Adipose tissue (tissue), 3 donors: ENCODE measurements around the gene ELMOD3. TPM values are rescaled to one million over a fixed set of nuclear protein-coding genes. Genes with fewer than 3 reads are reported as not detected.
"Not testable (repeated sequence)": the region's sequence is repeated elsewhere in the genome, so short reads cannot be mapped to it uniquely, and the experiment has no call there.

Experiments
- H3K27ac ChIP-seq: one replicate; pipeline ENCODE4 v1.5.1; 2013; ENCODE audit warnings: low read depth, low read length
- WGBS, 3 donors: extraction: QIAGEN DNeasy Blood & Tissue Kit; methylation state at CpG; one replicate each; pipeline ENCODE4 v1.1.7; 2013; 5-methylcytosine and 5-hydroxymethylcytosine counted together
- polyA plus RNA-seq, 3 donors: library from polyadenylated mRNA; stranded (reverse); fragments of 200-250 nt; gene quantifications; one replicate each; pipeline ENCODE4 v1.2.3, GENCODE V29; 2013
- donor health status: healthy with polysubstance abuse.
- donor health status: Bipolar disorder and iron deficiency.
- donor health status: healthy.

Gene ELMOD3
- polyA plus RNA-seq, 3 donors = 26.7 to 135 (median 27.1) TPM

DNA sequence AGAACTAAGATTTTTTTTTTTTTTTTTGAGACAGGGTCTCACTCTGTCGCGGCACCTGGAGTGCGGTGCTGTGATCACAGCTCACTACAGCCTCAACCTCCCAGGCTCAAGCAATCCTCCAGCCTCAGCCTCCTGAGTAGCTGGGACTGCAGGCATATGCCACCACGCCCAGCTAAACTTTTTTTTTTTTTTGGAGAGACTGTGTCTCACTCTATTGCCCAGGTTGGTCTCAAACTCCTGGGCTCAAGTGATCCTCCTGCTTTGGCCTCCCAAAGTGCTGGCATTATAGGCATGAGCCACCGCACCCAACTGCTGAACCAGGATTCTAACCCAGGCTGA, 59.8 kb downstream of the ELMOD3 start:
- 81 to 89% (median 81%) methylated on average over 5 of the region's 5 CpGs for WGBS, 3 donors
- H3K27ac ChIP-seq = not testable (repeated sequence)

DNA sequence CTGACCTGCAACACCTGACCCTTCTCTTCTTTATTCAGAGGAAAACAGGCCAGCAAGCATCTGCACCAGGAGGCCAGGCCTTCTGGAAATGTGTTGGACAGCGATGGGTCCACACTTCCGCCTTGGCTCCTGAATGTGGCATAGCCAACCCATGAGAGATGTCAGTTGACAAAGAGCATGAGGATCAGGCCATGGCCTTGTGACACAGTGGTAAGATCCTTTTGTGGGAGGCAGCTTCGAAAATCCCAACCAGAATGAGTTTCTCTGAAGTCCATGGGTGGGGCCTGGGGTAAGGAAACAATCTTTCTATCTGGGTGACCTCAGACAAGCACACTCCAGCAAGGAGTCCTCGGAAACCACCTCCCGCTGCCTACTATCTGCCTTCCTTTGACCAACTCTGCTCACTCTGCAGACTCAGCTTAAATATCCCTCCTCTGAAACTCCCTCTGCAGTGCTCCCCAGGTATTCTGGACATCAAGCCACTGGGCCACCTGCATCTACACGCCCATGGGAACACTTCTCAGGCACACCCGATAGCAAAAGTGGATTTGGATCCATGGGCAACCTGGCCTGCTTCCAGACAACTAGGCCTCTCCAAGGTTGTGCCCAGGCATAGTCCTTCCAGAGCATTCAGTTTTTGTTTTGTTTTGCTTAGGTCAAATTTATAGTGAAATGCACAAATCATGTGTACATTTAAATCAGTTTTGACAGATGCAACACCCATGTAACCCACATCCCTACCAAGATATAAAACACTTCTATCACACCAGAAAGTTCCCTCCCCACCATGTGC, 60.4 kb downstream of the ELMOD3 start:
- 82 to 90% (median 85%) methylated on average over 7 of the region's 7 CpGs for WGBS, 3 donors

DNA sequence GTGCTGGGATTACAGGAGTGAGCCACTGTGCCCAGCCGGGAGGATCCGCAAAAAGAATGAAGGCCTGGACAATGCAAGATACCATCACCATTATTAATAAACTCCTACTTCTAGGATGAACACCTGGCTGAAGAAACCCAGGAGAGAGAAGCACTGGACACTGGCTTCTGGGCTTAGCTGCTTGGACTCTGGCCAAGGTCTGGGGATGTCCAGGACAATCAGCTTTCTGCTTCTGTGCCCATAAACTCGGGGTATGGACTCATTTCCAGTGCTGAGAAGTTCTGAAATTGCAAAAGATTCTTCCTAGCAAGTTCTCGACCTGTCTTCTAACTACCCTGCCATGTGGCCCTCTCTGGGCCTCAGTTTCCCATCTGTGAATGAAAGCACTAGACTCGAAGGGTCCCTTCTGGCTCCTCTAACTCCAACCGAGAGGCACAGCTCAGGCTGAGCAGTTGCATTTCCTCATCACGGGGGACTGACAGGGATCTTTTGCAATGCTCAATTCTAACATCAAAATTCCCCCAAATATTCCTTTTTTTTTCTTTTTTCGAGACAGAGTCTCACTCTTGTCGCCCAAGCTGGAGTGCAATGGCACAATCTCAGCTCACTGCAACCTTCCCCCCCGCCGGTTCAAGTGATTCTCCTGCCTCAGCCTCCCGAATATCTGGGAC, 61.5 kb downstream of the ELMOD3 start:
- WGBS, 3 donors = 66 to 85% (median 71%) methylated on average over 12 of the region's 12 CpGs
- H3K27ac ChIP-seq = no peak overlapping the region

More for the DNA sequence above, 60.4 kb downstream of the ELMOD3 start:
- no peak overlapping the region for H3K27ac ChIP-seq

DNA sequence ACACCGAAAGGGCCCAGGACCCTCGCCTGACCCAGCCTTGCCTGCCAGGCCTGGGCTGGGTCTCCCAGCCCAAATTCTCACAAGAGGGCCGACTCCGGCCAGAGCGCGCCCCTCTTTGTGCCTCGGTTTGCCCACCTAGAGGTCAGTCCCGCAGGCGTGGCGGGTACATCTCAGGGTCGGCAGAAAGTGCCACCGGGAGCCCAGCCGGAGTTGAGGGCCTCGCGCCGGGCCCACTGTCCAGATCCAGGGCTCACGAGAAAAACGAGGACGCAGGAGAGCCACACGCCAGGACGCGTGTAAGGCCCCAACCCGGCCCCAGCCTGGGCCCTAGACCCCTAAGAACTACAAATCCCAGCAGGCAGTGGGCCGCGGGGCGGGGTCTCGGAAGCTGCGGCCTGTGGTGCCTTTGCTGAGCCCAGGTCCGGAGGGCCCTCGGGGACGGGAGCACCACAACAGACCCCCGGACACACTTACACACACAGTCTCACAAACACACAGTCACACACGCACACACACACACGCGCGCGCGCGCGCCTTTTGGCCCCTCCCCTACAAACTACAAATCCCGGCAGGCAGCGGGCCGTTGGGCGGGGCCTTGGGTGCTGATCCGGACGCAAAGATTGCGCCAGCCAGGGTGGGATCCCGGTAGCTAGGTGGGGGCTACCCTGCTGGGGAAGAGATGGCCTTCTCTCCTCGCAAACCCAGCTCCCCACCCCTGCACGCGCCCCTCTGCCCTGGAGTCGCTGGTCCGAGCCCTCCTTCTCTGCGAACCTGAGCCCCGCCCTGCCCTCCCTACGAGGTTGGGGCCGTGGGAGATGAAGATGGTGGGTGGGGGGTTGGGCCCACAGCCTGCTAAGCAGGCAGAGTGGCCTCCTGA, 63.8 kb downstream of the ELMOD3 start, which contains the start of gene SH2D6:
Gene SH2D6, plus strand, starts transcription at position 583 of the 877 bp plus-strand sequence. CDS start 10,752 bp downstream, outside the sequence.
- 15 to 19% (median 16%) methylated on average over 54 to 57 of the region's 57 CpGs for WGBS, 3 donors
- H3K27ac ChIP-seq = peak within 1 kb of the TSS; percentile 11

DNA sequence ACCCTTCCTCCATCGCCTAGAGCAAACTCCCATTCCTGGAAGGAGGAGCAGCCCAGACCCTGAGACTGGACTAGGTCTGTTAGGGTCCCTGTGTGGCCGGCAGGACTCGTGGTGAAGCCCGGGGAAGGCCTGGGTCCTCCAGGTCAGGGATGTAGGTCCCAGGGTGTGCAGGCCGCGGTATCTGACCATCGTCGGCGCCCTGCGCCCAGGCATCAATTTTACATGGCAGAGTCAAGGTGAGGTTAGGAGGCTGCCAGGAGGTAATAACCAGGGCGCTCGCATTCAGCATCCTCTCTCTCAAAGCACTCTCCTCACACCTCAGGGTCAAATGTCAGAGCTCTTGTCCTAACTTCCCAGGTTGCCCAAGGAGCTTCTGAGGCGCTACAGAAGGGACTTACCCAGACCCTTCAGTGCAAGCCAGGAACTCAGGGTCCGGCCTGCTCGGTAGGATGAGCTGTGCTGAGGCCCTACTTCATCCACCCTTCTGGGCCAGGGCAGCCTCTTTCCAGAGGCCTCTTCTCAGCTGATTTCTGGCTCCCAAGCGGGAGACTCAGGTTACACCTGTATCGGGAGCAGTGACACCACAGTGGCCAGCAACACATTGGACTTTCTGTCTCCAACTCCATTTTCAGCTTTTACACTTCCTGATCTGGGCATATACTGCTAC, 64.6 kb downstream of the ELMOD3 start:
- no peak overlapping the region for H3K27ac ChIP-seq
- 43 to 57% (median 56%) methylated on average over 17 of the region's 17 CpGs for WGBS, 3 donors

DNA sequence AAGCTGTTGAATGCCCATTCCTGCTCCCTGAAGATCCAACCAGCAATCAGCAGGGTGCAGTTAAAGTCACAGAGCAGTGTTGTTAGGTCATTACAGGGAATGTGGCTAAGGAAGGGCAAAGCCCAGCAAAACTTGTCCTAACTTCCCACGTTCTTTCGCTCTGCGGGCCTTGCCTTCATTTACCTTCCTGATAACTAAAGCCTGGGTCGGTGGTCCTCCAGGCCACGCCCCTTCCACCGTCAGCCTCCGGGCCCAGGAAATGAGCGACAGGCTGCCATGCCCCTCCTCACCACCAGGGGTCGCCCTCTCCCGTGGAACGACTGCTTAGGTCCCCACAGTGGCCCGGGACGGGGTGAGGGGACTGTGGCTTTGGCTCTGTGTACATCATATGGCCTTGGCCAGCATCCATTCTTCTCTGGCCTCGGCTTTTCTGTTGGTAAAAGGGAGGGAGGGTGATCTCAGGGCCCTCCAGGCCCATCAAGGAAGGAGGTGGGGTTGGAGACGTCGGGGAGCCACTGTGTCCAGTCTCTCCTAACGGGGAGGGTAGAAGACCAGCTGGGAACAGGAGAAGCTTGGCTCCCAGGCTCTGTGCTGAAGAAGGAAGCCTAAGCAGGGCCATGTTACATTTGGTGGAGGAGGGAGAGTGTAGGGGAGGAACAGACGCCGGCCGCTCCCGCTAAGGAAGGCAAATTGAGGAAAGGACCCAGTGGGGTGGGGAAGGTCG, 66.1 kb downstream of the ELMOD3 start:
- H3K27ac ChIP-seq = no peak overlapping the region
- 4 to 19% (median 15%) methylated on average over 22 of the region's 22 CpGs for WGBS, 3 donors

DNA sequence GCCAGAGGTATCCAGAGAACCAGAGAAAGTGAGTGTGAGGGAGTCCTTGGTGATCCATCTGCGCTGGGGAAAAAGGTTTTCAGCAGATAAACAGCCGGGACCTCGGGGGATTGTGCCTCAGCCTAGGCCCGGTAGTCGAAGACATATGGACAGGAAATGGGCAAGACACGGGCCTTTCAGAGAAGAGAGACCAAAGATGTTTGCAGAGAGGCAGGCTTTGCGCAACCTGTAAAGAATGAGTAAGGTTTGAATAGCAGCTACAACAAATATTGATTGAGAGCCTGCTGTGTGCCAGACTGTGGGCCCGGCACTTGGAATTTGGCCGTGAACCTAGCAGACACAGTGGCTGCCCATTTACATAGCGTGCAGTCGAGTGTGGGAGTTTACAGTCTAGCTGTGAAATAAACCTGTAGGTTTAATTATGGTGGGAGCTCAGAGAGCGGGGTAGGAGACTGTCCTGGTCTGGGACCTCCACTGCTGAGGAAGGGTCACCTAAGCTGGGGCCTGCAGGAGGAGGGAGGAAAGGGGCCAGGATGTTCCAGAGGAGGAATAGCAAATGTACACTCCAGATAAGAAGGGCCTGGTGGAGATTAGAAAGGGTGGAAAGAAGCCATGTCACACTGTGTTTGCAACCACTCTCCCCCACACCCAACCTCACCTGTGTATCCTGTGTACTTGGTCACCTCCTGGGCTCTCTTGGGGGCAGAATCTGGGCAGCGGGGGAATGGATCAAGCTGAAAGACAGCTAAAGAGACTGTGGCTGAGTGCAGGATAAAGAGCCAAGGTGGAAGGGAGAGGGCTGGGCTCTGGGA, 66.9 kb downstream of the ELMOD3 start:
- no peak overlapping the region for H3K27ac ChIP-seq
- 22 to 64% (median 63%) methylated on average over 13 of the region's 13 CpGs for WGBS, 3 donors

DNA sequence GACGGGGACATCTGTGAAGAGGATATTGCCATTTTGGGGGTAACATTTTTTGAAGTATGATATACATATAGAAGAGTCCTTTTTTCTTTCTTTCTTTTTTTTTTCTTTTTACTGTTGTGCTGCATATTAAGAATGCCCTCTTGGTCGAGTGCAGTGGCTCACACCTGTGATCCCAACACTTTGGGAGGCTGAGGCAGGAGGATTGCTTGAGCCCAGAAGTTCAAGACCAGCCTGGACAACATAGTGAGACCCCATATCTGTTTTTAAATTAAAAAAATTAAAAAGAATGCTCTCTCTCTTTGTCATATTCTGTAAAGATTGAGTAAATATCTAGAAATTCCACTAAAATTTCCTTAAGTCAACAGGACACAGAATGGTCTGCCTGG, 67.5 kb downstream of the ELMOD3 start:
- H3K27ac ChIP-seq = no peak overlapping the region
- whole genome bisulfite sequencing, 3 donors = 60 to 88% (median 88%) methylated on average over 2 of the region's 2 CpGs

DNA sequence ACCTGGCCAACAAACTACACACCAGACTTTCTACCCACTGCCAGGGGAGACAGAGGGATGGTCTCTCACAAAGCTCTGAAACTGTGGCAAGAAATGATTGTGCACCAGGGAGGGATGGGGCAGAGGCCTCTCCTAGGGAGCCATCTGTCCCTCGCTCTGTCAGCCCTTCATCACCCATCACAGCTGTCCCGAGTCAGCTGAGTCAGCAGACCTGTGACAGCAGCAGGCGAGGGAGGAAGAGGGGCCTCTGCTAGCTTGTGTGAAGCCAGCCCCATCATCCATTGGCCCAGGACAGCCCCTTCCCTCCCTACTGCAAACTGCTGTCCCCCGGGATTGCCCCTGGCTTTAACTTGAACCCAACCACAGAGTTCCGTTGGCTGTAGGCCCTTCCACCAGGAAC, 69.0 kb downstream of the ELMOD3 start:
- no peak overlapping the region for H3K27ac ChIP-seq
- 68 to 83% (median 74%) methylated on average over 4 to 5 of the region's 5 CpGs for WGBS, 3 donors

DNA sequence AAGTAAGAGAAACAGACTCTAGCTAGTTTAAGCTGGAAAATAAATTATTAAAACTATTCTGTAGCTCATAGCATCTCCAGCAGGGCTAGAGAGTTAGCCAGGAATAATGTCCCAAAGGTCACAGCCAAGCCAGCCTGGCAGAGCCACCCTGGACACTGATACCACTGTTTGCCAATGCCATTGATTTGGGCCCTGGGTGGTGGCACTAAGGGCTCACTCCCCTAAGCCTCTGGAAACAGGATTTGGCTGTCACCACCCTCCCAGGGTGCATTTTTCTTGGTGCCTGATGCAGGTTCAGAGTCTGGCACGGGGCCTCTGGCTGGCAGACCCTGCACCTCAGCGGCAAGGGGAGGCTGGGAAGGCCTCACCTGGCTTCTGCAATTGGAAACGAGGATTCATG, 71.0 kb downstream of the ELMOD3 start:
- no peak overlapping the region for H3K27ac ChIP-seq
- whole genome bisulfite sequencing, 3 donors = 53 to 93% (median 90%) methylated on average over 3 of the region's 3 CpGs

DNA sequence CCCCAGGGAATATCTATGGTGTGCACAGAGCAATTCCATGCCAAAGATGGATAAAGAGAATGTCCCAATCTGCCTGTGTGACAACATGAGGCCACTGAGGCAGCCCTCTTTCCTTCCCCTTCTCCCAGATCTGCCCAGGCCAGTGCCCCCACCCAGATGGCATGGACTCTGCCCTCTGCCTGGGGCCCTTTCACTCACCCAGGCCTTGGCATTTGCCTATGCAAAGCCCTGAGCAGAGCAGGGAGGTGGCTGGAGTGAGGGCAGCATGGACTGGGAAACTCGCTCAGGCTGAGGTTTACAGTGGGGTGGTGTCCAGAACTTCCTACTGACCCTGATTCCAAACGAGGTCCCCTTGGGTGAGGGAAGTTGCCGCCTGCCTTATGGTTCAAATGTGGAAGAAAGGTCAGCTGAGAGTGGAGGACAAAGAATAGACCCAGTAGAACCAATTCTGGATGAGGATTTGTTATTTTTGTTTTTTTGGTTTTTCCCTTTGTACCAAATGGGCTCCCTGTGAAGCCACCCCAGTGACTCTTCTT, 72.8 kb downstream of the ELMOD3 start:
- H3K27ac ChIP-seq = no peak overlapping the region
- WGBS, 3 donors = 50 to 58% (median 50%) methylated on average over 3 of the region's 3 CpGs

DNA sequence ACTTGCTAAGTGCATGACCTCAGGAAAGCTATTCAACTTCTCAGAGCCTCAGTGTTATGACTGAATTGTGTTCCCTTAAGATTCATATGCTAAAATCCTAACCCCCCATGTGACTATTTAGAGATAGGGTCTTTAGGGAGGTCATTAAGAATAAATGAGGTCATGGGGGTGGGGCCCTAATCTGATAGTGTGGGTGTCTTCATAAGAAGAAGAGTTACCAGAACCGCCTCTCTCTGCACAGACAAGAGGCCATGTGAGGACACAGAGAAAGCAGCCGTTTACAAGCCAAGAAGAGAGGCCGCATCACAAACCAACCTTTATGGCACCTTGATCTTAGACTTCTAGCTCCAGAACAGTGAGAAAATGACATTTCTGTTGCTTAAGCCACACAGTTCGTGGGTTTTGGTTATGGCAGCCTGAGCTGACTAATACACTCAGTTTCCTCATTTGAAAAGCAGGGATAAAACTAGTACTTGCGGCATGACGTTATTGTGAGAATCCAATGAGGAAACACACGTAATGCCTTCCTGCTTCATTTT, 73.8 kb downstream of the ELMOD3 start:
- no peak overlapping the region for H3K27ac ChIP-seq
- 61 to 85% (median 64%) methylated on average over 7 of the region's 7 CpGs for WGBS, 3 donors

DNA sequence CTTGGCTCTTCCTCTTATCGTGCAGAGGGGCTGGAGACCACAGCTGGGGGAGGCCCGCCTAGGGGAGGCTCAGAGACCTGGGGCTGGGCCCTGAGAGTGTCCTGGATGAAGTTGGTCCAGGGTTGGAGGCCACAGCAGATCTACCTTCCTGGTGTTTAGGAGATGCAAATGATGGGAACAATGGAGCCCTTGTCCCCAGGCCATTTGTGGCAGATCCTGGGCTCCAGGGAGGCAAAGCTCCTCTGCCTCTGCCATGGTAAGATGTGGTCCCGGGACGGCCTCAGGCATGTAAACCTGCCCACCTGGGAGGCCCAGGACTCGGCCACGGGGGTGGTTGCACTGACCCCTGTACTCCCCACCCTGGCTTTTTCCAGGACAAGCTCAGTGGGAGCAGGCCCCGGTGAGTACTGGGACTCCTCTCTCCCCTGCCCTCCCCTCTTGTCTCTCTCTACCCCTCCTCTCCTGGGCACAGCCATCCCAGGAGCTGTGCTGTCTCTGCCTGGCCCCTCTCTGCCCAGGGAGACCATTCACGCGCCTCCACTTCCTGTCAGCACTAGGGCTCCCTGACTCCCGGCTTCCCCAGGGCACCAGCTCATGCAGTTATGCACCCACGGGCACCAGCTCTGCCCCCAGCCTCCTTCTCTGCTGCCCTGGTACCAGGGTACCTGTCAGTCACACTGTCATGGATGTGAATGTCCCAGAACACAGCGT, 74.8 kb downstream of the ELMOD3 start:
- WGBS, 3 donors = 78 to 85% (median 78%) methylated on average over 12 of the region's 12 CpGs
- H3K27ac ChIP-seq = no peak overlapping the region

DNA sequence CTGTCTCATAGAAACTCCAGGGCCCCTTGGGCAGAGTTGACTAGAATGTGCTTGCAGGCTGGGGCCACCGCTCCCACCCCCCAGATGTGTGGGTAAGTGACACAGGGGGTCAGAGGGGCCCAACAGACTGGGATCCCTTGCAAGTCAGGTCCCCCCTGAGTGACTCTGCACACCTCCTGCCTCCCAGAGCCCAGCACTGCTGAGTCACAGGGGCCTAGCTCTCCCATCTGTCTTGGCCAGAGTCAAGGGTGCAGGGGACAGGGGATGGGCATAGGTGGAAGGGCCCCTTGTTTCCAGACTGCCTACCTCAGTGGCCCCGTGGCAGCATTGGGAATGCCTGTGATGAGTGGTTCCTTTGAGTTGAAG, 75.3 kb downstream of the ELMOD3 start:
- WGBS, 3 donors = 85 to 95% (median 91%) methylated on average over 2 of the region's 2 CpGs
- H3K27ac ChIP-seq = no peak overlapping the region

DNA sequence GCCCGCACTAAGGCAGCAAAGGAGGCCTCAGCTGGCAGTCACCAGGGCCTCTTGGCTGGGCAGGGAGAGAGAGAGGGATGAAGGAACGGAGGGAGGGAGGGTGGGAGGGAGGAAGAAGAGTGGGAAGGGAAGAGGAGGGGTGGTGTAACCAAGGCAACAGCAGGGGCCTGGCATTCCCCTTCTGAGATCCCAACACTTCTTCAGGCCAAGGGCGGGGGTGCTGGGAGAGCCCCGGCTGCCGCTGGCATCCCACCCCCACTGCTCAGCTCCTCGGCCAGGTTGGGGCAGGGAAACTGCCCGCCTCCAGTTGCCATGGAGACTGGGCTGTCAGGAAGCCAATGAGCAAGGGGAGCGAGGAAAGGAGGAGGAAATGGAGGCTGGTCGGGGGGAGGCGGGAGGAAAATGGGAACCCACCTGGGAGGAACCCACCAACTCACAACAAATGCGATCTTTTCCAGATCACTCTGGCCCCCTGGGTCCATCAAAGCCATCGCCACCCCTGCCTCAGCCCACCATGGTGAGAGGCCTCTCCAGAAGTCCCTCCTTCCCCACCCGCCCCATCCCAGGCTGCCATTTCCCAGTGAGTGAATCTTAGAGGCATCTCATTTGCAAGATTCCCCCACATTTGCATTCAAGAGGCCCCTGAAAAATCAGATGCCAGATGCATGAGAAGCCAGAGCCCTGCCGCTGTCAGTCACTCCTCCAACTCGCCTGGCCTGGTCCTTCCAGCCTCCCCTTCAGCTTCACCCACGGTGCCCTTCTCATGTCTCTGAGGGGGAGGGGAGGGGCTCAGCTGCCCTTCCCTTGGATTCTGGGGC, 76.4 kb downstream of the ELMOD3 start:
- no peak overlapping the region for H3K27ac ChIP-seq
- 68 to 77% (median 73%) methylated on average over 14 to 16 of the region's 16 CpGs for WGBS, 3 donors
